GM12878 (cell line): ENCODE results near the gene TRIM28. TPM values are rescaled to one million over a fixed set of nuclear protein-coding genes. Genes with fewer than 3 reads are reported as not detected.
A peak's percentile ranks its signal among the peaks of the same experiment; 100 is the strongest.

Source experiments
- ASH2L ChIP-seq: fragments of 300-600, 200-600 bp; sonication (generic); IDR thresholded peaks from 2 replicates; pipeline ENCODE4 v1.6.1; 2017; ENCODE audit warnings: low read depth, mild to moderate bottlenecking, borderline replicate concordance
- ATF7 ChIP-seq: fragments of 450-650 bp; IDR thresholded peaks from 2 replicates; pipeline ENCODE4 v1.6.1; 2016; ENCODE audit warnings: low read depth, mild to moderate bottlenecking
- BHLHE40 ChIP-seq, 2 experiments: fragments of 450-650 bp in 1 of 2; IDR thresholded peaks; 2 replicates each; pipeline ENCODE4 v1.6.1; 2011 to 2017; ENCODE audit warnings: low read depth in 2 of 2, borderline replicate concordance in 1 of 2, improper control_type of control experiment in 1 of 2, low read length in 1 of 2, mild to moderate bottlenecking in 1 of 2
- BRCA1 ChIP-seq: IDR thresholded peaks from 2 replicates; pipeline ENCODE4 v1.6.1; 2011; ENCODE audit warnings: low read depth, low read length, improper control_type of control experiment
- CBX3 ChIP-seq: fragments of 200-600 bp; sonication (generic); IDR thresholded peaks from 2 replicates; pipeline ENCODE4 v1.6.1; 2016; ENCODE audit warnings: low read depth, borderline replicate concordance
- CHD2 ChIP-seq: IDR thresholded peaks from 2 replicates; pipeline ENCODE4 v1.6.1; 2011; ENCODE audit warnings: low read depth, low read length, improper control_type of control experiment, borderline replicate concordance
- IRF4 ChIP-seq: IDR thresholded peaks from 2 replicates; pipeline ENCODE4 v1.6.1; 2011; ENCODE audit warnings: low read depth, low read length
- KLF5 ChIP-seq: fragments of 450-650 bp; IDR thresholded peaks from 2 replicates; pipeline ENCODE4 v1.6.1; 2014; ENCODE audit warnings: mild to moderate bottlenecking; ENCODE audit not compliant: partially characterized antibody
- LARP7 ChIP-seq: fragments of 450-650 bp; IDR thresholded peaks from 2 replicates; pipeline ENCODE4 v1.6.1; 2017; ENCODE audit warnings: mild to moderate bottlenecking
- NBN ChIP-seq: fragments of 450-650 bp; IDR thresholded peaks from 2 replicates; pipeline ENCODE4 v1.6.1; 2016
- NKRF ChIP-seq: fragments of 450-650 bp; conservative IDR thresholded peaks from 2 replicates; pipeline ENCODE4 v1.6.1; 2017; ENCODE audit warnings: mild to moderate bottlenecking, moderate library complexity
- PKNOX1 ChIP-seq: fragments of 450-650 bp; IDR thresholded peaks from 2 replicates; pipeline ENCODE4 v1.6.1; 2016; ENCODE audit warnings: mild to moderate bottlenecking
- POLR2AphosphoS5 ChIP-seq: IDR thresholded peaks from 2 replicates; pipeline ENCODE4 v1.6.1; 2011; ENCODE audit warnings: mild to moderate bottlenecking, low read length, inconsistent platforms
- RAD51 ChIP-seq: fragments of 450-650 bp; IDR thresholded peaks from 2 replicates; pipeline ENCODE4 v1.6.1; 2016; ENCODE audit warnings: moderate library complexity, mild to moderate bottlenecking, inconsistent platforms
- SIX5 ChIP-seq: IDR thresholded peaks from 2 replicates; pipeline ENCODE4 v1.6.1; 2011; ENCODE audit warnings: mild to moderate bottlenecking, low read depth, low read length, moderate library complexity; ENCODE audit not compliant: severe bottlenecking
- SPI1 ChIP-seq: IDR thresholded peaks from 2 replicates; pipeline ENCODE4 v1.6.1; 2011; ENCODE audit warnings: low read depth, mild to moderate bottlenecking, low read length, moderate library complexity, borderline replicate concordance; ENCODE audit not compliant: insufficient read depth
- YBX1 ChIP-seq: fragments of 450-650 bp; IDR thresholded peaks from 2 replicates; pipeline ENCODE4 v1.6.1; 2016; ENCODE audit warnings: antibody characterized with exemption
- polyA plus RNA-seq, 11 experiments: library from polyadenylated mRNA; depleted of rRNA in 4 of 11; unstranded in 6 of 11; stranded (reverse) in 5 of 11; fragments of >200 nt; fragmentation: Nextera tagmentation in 4 of 11; fragmentation: Illumina TruSeq in 1 of 11; extraction: Ambion mirVana in 4 of 11; extraction: Trizol in 1 of 11; gene quantifications; 1 replicate in 1 of 11; 2 replicates in 10 of 11; pipeline versions ENCODE4 v1.2.1 to v1.2.3, GENCODE V29; 2011 to 2016; ENCODE audit warnings: inconsistent platforms in 2 of 11, missing spikeins in 2 of 11, low read depth in 1 of 11
- total RNA-seq, 4 experiments: library from RNA; depleted of rRNA in 3 of 4; stranded (reverse); fragments of >200 nt in 3 of 4; fragmentation: Illumina TruSeq in 1 of 4; extraction: Trizol in 1 of 4; gene quantifications; 2 replicates each; pipeline versions ENCODE4 v1.2.1 to v1.2.3, GENCODE V29; 2013 to 2021
- TF ChIP-seq, protein P1 (sequence below): fragments of 450-650 bp; formaldehyde crosslinking; IDR thresholded peaks from 2 replicates; pipeline ENCODE4 v1.4.0; 2020; ENCODE audit warnings: mild to moderate bottlenecking, moderate library complexity
- TF ChIP-seq, protein P2 (sequence below): fragments of 450-650 bp; IDR thresholded peaks from 2 replicates; pipeline ENCODE4 v1.6.1; 2018; ENCODE audit warnings: borderline replicate concordance, mild to moderate bottlenecking; ENCODE audit not compliant: partially characterized antibody

The TRIM28 gene
- total and polyA plus RNA-seq, 10 of the 15 experiments (the other 5 are each of a cell fraction or from before 2014, with no cell fraction given) = 5.0 to 650 (median 296) TPM

DNA sequence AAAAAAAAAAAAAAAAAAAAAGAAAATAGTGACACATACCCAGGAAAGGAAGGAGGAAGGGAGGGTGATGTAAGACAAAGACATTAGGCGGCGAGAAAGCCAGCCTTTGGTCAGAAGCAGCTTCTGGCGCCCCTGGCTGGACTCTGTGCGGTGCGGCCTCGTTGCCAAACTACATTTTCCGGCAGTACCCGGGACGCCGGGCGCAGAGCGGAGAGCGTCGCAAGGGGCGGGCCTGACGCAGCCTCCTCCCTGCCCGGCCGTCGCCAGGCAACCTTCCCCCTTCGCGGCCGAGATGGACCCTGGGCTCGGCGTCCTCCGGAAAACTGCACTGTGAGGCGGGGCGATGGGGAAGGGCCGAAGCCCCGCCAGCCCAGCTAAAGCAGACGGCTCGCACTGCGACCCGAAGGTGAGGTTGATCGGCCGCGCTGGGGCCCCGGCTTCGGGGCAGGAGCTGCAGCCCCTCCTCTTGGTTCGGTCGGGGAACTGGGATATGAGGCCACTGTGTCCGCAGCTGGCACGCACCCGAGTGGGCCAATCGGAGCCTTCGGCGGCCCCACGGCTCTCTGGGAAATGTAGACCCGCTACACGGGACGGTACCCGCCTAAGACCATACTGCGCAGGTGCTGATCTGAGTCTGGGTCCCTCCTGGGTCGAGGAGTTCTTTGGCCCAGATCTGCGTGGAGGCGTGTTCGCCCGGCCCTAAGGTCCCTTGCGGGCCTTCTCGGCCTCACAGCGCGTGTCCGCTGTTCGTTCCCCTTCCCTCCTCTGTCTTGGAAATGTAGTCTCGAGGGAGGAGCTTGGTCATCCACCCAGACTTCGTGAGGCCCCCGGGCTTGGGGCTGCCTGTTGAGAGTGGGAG is 31.5 kb downstream of the TRIM28 start (continued):
- peak; percentile 40; the same call in 1 of the 2 replicates for TF ChIP-seq PKNOX1
- TF ChIP-seq KLF5 = peak; percentile 71
- TF ChIP-seq LARP7 = peak; percentile 75
- TF ChIP-seq BRCA1 = 0 out of 2 replicates have a peak, but pooled peaks have one; percentile 38
- peak; percentile 89 for TF ChIP-seq SIX5
- TF ChIP-seq, protein P1, sequence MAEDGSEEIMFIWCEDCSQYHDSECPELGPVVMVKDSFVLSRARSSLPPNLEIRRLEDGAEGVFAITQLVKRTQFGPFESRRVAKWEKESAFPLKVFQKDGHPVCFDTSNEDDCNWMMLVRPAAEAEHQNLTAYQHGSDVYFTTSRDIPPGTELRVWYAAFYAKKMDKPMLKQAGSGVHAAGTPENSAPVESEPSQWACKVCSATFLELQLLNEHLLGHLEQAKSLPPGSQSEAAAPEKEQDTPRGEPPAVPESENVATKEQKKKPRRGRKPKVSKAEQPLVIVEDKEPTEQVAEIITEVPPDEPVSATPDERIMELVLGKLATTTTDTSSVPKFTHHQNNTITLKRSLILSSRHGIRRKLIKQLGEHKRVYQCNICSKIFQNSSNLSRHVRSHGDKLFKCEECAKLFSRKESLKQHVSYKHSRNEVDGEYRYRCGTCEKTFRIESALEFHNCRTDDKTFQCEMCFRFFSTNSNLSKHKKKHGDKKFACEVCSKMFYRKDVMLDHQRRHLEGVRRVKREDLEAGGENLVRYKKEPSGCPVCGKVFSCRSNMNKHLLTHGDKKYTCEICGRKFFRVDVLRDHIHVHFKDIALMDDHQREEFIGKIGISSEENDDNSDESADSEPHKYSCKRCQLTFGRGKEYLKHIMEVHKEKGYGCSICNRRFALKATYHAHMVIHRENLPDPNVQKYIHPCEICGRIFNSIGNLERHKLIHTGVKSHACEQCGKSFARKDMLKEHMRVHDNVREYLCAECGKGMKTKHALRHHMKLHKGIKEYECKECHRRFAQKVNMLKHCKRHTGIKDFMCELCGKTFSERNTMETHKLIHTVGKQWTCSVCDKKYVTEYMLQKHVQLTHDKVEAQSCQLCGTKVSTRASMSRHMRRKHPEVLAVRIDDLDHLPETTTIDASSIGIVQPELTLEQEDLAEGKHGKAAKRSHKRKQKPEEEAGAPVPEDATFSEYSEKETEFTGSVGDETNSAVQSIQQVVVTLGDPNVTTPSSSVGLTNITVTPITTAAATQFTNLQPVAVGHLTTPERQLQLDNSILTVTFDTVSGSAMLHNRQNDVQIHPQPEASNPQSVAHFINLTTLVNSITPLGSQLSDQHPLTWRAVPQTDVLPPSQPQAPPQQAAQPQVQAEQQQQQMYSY = 0 out of 2 replicates have a peak, but pooled peaks have one; percentile 29
- peak; percentile 83; the same call in 1 of the 2 replicates for TF ChIP-seq NKRF
- TF ChIP-seq, protein P2, sequence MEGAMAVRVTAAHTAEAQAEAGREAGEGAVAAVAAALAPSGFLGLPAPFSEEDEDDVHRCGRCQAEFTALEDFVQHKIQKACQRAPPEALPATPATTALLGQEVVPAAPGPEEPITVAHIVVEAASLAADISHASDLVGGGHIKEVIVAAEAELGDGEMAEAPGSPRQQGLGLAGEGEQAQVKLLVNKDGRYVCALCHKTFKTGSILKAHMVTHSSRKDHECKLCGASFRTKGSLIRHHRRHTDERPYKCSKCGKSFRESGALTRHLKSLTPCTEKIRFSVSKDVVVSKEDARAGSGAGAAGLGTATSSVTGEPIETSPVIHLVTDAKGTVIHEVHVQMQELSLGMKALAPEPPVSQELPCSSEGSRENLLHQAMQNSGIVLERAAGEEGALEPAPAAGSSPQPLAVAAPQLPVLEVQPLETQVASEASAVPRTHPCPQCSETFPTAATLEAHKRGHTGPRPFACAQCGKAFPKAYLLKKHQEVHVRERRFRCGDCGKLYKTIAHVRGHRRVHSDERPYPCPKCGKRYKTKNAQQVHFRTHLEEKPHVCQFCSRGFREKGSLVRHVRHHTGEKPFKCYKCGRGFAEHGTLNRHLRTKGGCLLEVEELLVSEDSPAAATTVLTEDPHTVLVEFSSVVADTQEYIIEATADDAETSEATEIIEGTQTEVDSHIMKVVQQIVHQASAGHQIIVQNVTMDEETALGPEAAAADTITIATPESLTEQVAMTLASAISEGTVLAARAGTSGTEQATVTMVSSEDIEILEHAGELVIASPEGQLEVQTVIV = peak; percentile 87
- peak; percentile 51; the same call in 1 of the 2 replicates for TF ChIP-seq ATF7
- TF ChIP-seq IRF4 = no peak
- TF ChIP-seq NBN = peak; percentile 77; the same call in 1 of the 2 replicates
- no peak for TF ChIP-seq CBX3
- TF ChIP-seq CHD2 = peak; percentile 29; the same call in 1 of the 2 replicates
- TF ChIP-seq BHLHE40 (IDR thresholded peaks at IDR 0.05; ENCODE audit: borderline replicate concordance in 1 of 2, low read depth in 2 of 2, low read length in 1 of 2) = peak; percentile 30 to 87; a peak in 3 of 4 replicates
- TF ChIP-seq YBX1 = no peak
- no peak for TF ChIP-seq ASH2L
- TF ChIP-seq POLR2AphosphoS5 = peak; percentile 86
- peak; percentile 46; the same call in 1 of the 2 replicates for TF ChIP-seq SPI1
- no peak for TF ChIP-seq RAD51
